Thyroid gland (tissue), 4 donors: Measurements from ENCODE around the gene AKT1S1. TPM values are rescaled to one million over a fixed set of nuclear protein-coding genes. Genes with fewer than 3 reads are reported as not detected.

Source experiments
- DNase-seq, 2 donors: peaks; one replicate each; pipeline ENCODE4 v3.0.0-alpha.2; 2019
- H3K27ac ChIP-seq, 3 donors: fragments of 200-600 bp; sonication (generic); 1 replicate in 2 of 3; 2 replicates in 1 of 3; pipeline ENCODE4 v1.5.1; 2016 to 2019; ENCODE audit warnings: mild to moderate bottlenecking in 1 of 3, moderate library complexity in 1 of 3
- H3K27me3 ChIP-seq: fragments of 200-600 bp; sonication (generic); one replicate; pipeline ENCODE4 v1.5.1; 2019
- H3K36me3 ChIP-seq, 2 donors: fragments of 200-600 bp; sonication (generic); one replicate each; pipeline ENCODE4 v1.5.1; 2016 to 2019
- H3K4me1 ChIP-seq, 2 donors: fragments of 200-600 bp; sonication (generic); one replicate each; pipeline ENCODE4 v1.5.1; 2017 to 2019
- H3K4me3 ChIP-seq, 3 donors: fragments of 200-600 bp; sonication (generic); replicated peaks in 1 of 3; 1 replicate in 2 of 3; 2 replicates in 1 of 3; pipeline ENCODE4 v1.5.1; 2016; ENCODE audit warnings: mild to moderate bottlenecking in 1 of 3
- H3K9me3 ChIP-seq: fragments of 200-600 bp; sonication (generic); one replicate; pipeline ENCODE4 v1.5.1; 2017
- POLR2A ChIP-seq, 2 donors: fragments of 450-650 bp; IDR thresholded peaks; one replicate each; pipeline ENCODE4 v1.6.1; 2017; ENCODE audit warnings: antibody characterized with exemption in 2 of 2, mild to moderate bottlenecking in 2 of 2, moderate library complexity in 1 of 2
- WGBS, 2 donors: methylation state at CpG; one replicate each; pipeline ENCODE4 v1.1.5; 2017; 5-methylcytosine and 5-hydroxymethylcytosine counted together
- intact Hi-C: fragments of 100-400 bp; cut with DNase I; formaldehyde crosslinking; loops from one replicate; pipeline ENCODE4 v1.15.1; 2023
- total RNA-seq, 4 donors: library from RNA; depleted of rRNA; stranded (reverse); fragments of >200 nt; gene quantifications; one replicate each; pipeline ENCODE4 v1.2.3, GENCODE V29; 2016
- TF ChIP-seq, protein P1 (sequence below), 6 experiments: fragments of 200-600 bp in 3 of 6; fragments of 450-650 bp in 3 of 6; sonication (generic) in 3 of 6; IDR thresholded peaks; one replicate each; pipeline ENCODE4 v1.5.1; 2016 to 2019; ENCODE audit warnings: antibody characterized with exemption in 6 of 6, mild to moderate bottlenecking in 2 of 6, inconsistent platforms in 1 of 6, moderate library complexity in 1 of 6

AKT1S1 gene
- total RNA-seq, 4 donors from 2014 or later = 16.7 to 26.0 (median 21.5) TPM

DNA sequence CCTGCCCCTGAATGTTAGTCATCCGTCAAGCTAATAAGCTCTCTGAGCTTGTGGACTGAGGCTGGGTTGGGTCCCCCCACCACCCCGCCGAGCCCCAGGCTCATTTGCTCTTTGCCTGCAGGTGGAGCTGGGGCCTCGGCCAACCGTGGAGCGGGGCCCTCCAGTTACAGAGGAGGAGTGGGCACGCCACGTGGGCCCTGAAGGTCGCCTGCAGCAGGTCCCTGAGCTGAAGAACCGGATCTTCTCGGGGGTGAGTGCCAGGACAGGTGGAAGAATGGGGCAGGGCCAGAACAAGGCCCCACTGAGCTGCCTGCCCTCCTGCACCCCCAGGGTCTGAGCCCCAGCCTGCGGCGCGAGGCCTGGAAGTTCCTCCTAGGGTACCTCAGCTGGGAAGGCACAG, 5.5 kb upstream of the AKT1S1 start:
- Histone ChIP-seq H3K4me3 (no peak overlapping the region), H3K4me1 (peaks cover 5 to 9% of the 10 kb centered on the region in 2 donors), H3K27ac (no peak overlapping the region), H3K27me3 (no peaks in the 10 kb centered on the region), H3K36me3 (peaks cover 54 to 69% of the 10 kb centered on the region in 2 donors), H3K9me3 (no peaks in the 10 kb centered on the region)
- WGBS, 2 donors = 100% methylated on average over 3 to 9 of the region's 14 CpGs
- DNase-seq = no peak
- no peak for TF ChIP-seq POLR2A (IDR thresholded peaks at IDR 0.05)
- TF ChIP-seq, protein P1, sequence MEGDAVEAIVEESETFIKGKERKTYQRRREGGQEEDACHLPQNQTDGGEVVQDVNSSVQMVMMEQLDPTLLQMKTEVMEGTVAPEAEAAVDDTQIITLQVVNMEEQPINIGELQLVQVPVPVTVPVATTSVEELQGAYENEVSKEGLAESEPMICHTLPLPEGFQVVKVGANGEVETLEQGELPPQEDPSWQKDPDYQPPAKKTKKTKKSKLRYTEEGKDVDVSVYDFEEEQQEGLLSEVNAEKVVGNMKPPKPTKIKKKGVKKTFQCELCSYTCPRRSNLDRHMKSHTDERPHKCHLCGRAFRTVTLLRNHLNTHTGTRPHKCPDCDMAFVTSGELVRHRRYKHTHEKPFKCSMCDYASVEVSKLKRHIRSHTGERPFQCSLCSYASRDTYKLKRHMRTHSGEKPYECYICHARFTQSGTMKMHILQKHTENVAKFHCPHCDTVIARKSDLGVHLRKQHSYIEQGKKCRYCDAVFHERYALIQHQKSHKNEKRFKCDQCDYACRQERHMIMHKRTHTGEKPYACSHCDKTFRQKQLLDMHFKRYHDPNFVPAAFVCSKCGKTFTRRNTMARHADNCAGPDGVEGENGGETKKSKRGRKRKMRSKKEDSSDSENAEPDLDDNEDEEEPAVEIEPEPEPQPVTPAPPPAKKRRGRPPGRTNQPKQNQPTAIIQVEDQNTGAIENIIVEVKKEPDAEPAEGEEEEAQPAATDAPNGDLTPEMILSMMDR (IDR thresholded peaks at IDR 0.05) = no peak
- intact Hi-C loops = no loop called here

DNA sequence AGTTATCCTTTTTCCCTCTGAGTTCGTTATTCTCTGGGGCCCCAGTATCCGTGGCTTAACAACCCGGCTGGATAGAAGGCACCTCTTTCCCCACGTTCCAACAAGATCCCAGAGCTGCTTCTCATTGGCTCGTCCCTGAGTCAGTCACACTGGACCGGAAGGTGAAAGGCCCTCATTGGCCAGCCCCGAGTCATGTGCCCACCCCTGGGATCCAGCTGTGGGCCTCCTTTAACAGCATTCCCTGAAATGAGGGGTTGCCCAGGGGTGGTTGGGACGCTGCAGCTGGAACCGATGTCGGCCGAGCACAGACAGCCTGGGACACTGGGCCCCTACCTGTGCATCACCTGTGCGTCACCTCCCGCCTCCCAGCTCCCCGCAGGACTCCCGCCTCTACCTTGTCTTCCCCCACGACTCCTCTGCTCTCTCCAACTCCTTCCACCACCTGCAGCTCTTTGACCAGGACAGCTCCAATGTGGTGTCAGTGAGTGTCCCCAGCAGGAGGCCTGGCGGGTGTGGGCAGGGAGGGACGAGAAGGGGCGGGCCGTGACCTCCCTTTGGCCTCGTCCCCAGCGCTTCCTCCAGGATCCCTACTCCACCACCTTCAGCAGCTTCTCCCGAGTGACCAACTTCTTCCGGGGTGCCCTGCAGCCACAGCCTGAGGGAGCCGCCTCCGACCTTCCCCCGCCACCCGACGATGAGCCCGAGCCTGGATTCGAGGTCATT, 4.7 kb upstream of the AKT1S1 start:
- Histone ChIP-seq H3K9me3 (no peaks in the 10 kb centered on the region), H3K4me1 (peaks cover 5 to 9% of the 10 kb centered on the region in 2 donors), H3K4me3 (no peak overlapping the region), H3K27ac (no peak overlapping the region), H3K36me3 (peaks cover 54 to 69% of the 10 kb centered on the region in 2 donors), H3K27me3 (no peaks in the 10 kb centered on the region)
- no peak for DNase-seq
- 89 to 93% methylated on average over 29 to 31 of the region's 31 CpGs for WGBS, 2 donors
- no peak for TF ChIP-seq POLR2A (IDR thresholded peaks at IDR 0.05)
- TF ChIP-seq, protein P1 (IDR thresholded peaks at IDR 0.05) = no peak
- intact Hi-C loops = no loop called here

DNA sequence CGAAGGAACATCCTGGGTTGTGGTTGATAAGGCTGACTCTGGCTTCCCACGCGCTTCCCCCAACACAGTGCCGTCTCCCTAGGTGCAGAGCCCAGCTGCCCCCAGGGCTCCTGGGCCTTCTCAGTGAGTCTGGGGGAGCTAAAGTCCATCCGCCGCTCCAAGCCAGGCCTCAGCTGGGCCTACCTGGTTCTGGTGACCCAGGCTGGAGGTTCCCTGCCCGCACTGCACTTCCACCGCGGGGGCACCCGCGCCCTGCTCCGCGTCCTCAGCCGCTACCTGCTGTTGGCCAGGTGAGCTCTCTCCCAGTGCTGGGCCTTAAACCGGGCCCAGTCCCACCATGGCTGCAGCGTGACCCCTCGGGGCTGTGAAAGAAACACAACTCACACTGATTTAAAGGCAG, 4.0 kb upstream of the AKT1S1 start:
- Histone ChIP-seq H3K4me1 (peaks cover 5 to 9% of the 10 kb centered on the region in 2 donors), H3K36me3 (peaks cover 54 to 66% of the 10 kb centered on the region in 2 donors), H3K27me3 (no peaks in the 10 kb centered on the region), H3K4me3 (no peak overlapping the region), H3K27ac (no peak overlapping the region), H3K9me3 (no peaks in the 10 kb centered on the region)
- WGBS, 2 donors = 98 to 99% methylated on average over 14 to 17 of the region's 17 CpGs
- TF ChIP-seq, protein P1 (IDR thresholded peaks at IDR 0.05) = no peak
- TF ChIP-seq POLR2A (IDR thresholded peaks at IDR 0.05) = no peak
- DNase-seq = no peak
- intact Hi-C loops = no loop called here

- H3K36me3 ChIP-seq = peaks cover 53 to 60% of the 10 kb centered on the region in 2 donors
- intact Hi-C loops = no loop called here
- no peak overlapping the region for H3K4me3 ChIP-seq
- 89 to 96% methylated on average over 9 to 10 of the region's 10 CpGs for WGBS, 2 donors
- TF ChIP-seq POLR2A (IDR thresholded peaks at IDR 0.05) = no peak
- TF ChIP-seq, protein P1 (IDR thresholded peaks at IDR 0.05) = no peak
- no peak overlapping the region for H3K27ac ChIP-seq
- peaks cover 11 to 13% of the 10 kb centered on the region in 2 donors for H3K4me1 ChIP-seq
- DNase-seq = no peak
- no peaks in the 10 kb centered on the region for H3K27me3 ChIP-seq
- H3K9me3 ChIP-seq = no peaks in the 10 kb centered on the region
Observed at GRCh38 chr19:49880162-49880869, 3.2 kb upstream of the AKT1S1 start.
